GM21381 (cell line): ENCODE measurements around the gene RNF130.
"Not testable (repeated sequence)": the region's sequence is repeated elsewhere in the genome, so short reads cannot be mapped to it uniquely, and the experiment has no call there.

Experiments
- ATAC-seq: cut with Tn5 transposase; IDR thresholded peaks from one replicate; pipeline ENCODE4 v1.9.1; 2021; ENCODE audit warnings: mild to moderate bottlenecking, moderate library complexity; ENCODE audit not compliant: unreplicated experiment

Gene RNF130

GRCh38 chr5:180026320-180026719 lies 45.2 kb downstream of the RNF130 start:
- no peak for ATAC-seq

GRCh38 chr5:180021900-180022299 lies 49.7 kb downstream of the RNF130 start:
- ATAC-seq: no peak

GRCh38 chr5:180020176-180020575 lies 51.4 kb downstream of the RNF130 start:
- ATAC-seq: no peak

GRCh38 chr5:180018347-180019060 lies 53.1 kb downstream of the RNF130 start:
- no peak for ATAC-seq

GRCh38 chr5:180015523-180015922 lies 56.0 kb downstream of the RNF130 start:
- not testable (repeated sequence) for ATAC-seq

GRCh38 chr5:180013678-180014077 lies 57.9 kb downstream of the RNF130 start:
- no peak for ATAC-seq

- no peak for ATAC-seq
These were observed 59.2 kb downstream of the RNF130 start for GRCh38 chr5:180012316-180012715.

GRCh38 chr5:180010636-180011035 lies 60.9 kb downstream of the RNF130 start:
- no peak for ATAC-seq

GRCh38 chr5:180009581-180009980 lies 62.0 kb downstream of the RNF130 start:
- ATAC-seq: no peak

- no peak for ATAC-seq
These were observed 63.1 kb downstream of the RNF130 start for GRCh38 chr5:180008433-180008832.

- ATAC-seq: no peak
These were observed 64.0 kb downstream of the RNF130 start for GRCh38 chr5:180007582-180007981.

GRCh38 chr5:180006141-180006540 lies 65.4 kb downstream of the RNF130 start:
- ATAC-seq: no peak

GRCh38 chr5:180003127-180003526 lies 68.4 kb downstream of the RNF130 start:
- no peak for ATAC-seq

GRCh38 chr5:180001742-180002141 lies 69.8 kb downstream of the RNF130 start:
- ATAC-seq: no peak

- ATAC-seq: no peak
These were observed 70.4 kb downstream of the RNF130 start for GRCh38 chr5:180001136-180001535.

- ATAC-seq: no peak
These were observed 73.1 kb downstream of the RNF130 start for GRCh38 chr5:179998485-179998884.

GRCh38 chr5:179994583-179995323 lies 76.8 kb downstream of the RNF130 start:
- no peak for ATAC-seq

GRCh38 chr5:179992855-179993254 lies 78.7 kb downstream of the RNF130 start:
- ATAC-seq: not testable (repeated sequence)

- ATAC-seq: no peak
These were observed 80.5 kb downstream of the RNF130 start for GRCh38 chr5:179991106-179991505.

GRCh38 chr5:179990525-179990924 lies 81.0 kb downstream of the RNF130 start:
- not testable (repeated sequence) for ATAC-seq

GRCh38 chr5:179986328-179986727 lies 85.2 kb downstream of the RNF130 start:
- ATAC-seq: no peak

- ATAC-seq: no peak
These were observed 89.9 kb downstream of the RNF130 start for GRCh38 chr5:179981636-179982035.
